ENCODE results near the gene ZMIZ2.
"Not testable (repeated sequence)": the region's sequence is repeated elsewhere in the genome, so short reads cannot be mapped to it uniquely, and the experiment has no call there.

The ZMIZ2 gene

DNA sequence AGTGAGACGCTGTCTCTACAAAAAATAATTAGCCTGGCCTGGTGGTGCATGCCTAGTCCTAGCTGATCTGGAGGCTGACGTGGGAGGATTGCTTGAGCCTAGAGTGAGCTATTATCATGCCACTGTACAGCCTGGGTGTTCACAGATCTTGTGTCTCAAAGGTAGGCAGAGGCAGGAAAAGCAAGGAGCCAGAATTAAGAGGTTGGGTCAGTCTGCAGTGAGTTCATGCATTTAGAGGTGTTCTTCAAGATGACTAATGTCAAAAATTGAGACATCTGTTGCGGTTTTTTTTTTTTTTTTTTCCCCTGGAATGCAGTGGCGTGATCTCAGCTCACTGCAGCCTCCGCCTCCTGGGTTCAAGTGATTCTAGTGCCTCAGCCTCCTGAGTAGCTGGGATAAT is 53.2 kb downstream of the ZMIZ2 start:
- no peak for DNase-seq

DNA sequence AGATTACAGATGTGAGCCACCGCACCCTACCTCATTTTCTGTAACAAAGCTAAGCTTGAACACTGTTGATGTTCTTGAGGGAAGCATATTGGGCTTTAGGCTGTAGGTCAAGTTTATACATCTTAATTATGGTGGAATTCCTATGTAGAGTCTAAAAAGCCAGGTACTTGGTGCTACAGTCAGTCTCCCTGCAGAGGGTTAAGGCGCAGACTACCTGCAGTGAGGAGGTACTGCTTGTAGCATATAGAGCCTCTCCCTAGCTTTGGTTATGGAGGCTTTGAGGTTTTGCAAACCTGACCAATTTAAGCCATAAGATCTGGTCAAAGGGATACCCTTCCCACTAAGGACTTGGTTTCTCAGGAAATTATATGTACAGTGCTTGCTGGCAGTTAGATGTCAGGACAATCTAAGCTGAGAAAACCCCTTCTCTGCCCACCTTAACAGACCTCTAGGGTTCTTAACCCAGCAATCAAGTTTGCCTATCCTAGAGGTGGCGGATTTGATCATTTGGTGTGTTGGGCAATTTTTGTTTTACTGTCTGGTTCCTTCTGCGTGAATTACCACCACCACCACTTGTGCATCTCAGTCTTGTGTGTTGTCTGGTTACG is 53.9 kb downstream of the ZMIZ2 start:
- DNase-seq, result no peak

DNA sequence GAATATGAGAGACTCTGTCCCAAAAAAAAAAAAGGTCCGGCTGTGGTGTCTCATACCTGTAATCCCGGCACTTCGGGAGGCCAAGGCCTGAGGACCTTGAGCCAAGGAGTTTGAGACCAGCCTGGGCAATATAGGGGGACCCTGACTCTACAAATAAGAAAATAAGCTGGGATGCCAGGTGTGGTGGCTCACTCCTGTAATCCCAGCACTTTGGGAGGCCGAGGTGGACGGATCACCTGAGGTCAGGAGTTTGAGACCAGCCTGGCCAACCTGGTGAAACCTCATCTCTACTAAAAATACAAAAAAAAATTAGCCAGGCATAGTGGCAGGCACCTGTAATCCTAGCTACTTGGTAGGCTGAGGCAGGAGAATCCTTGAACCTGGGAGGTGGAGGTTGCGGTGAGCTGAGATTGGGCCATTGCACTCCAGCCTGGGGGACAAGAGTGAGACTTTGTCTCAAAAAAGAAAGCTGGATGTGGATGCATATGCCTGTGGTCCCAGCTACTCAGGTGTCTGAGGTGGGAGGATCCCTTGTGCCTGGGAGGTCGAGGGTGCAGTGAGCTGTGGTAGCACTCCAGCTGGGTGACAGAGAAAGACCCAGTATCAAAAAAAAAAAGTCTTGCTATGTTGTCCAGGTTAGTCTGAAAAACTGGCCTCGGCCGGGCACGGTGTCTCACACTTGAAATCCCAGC is 55.3 kb downstream of the ZMIZ2 start:
- not testable (repeated sequence) for DNase-seq

DNA sequence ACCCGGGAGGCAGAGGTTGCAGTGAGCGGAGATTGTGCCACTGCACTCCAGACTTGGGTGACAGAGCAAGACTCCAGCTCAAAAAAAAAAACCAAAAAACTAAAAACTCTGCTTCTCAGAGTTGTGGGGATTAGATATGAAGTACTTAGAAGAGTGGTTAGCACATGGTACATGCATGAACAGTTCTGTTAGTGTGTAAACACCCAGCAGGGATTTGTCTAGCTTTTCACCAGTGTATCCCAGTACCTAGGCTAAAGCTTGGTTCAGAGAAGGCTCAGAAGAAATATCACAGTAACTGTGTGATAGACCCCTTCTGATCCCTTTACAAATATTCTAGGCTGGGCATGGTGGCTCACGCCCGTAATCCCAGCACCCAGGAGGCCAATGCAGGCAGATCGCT is 57.3 kb downstream of the ZMIZ2 start:
- no peak for DNase-seq

DNA sequence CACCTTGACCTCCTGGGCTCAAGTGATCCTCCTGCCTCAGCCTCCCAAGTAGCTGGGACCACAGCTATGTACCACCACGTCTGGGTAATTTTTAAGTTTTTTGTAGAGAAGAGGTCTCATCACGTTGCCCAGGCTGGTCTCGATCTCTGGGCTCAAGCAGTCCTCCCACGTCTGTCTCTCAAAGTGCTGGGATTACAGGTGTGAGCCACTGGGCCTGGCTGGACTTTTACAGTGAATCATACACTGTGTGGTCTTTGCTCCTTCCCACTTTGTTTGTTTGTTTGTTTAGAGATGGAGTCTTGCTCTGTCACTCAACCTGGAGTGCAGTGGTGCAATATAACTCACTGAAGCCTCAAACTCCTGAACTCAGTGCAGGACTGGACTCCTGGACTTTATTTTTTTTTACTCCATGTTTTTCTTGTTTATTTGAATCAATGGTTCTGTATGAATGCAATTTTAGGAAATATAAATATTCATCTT is 60.3 kb downstream of the ZMIZ2 start:
- DNase-seq, result no peak

DNA sequence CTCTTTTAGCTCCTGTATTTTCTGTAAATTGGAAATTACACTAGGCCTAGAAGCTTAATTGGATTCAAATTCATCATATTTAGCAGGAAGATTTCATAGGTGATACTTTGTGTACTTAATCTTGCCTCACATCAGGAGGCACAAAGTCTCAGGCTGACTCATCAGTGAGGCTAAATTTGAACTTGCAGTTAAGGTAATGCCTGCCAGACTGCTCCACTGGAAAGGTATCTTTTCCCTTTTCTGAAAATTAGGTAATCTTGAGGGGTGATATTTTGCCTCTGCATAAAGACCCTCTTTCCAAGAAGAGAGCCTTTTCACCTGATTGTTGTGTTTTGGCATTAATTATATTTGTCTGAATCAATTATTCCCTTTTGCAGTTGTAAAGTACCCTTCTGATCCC is 62.4 kb downstream of the ZMIZ2 start:
- no peak for DNase-seq

DNA sequence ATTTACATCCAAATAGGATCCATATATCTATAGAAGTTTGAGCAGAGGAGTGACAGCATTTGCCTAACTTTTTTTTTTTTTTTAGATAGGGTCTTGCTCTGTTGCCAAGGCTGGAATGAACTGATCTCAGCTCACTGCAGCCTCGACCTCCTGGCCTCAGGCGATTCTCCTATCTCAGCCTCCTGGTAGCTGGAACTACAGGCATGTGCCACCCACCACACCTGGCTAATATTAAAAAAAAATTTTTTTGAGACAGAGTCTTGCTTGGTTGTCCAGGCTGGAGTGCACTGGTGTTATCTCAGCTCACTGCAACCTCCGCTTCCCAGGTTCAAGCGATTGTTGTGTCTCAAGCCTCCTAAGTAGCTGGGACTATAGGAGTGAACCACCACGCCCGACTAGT is 62.9 kb downstream of the ZMIZ2 start:
- DNase-seq, result no peak

DNA sequence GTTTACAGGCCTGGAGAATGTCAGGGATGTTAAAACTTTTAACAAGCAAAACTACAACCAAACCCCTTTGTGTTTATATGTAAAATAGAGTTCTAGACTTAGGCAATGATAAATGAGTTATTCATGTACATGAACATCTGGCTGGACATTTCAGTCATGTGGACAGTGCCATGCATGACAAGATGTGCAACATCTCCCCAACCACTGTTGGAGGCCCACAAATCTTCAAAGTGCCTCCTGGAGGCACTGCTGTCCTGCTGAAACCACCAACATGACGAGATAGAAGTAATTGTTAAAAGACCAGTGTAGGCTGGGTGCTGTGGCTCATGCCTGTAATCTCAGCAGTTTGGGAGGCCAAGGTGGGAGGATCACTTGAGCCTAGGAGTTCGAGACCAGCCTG is 66.3 kb downstream of the ZMIZ2 start:
- no peak for DNase-seq

DNA sequence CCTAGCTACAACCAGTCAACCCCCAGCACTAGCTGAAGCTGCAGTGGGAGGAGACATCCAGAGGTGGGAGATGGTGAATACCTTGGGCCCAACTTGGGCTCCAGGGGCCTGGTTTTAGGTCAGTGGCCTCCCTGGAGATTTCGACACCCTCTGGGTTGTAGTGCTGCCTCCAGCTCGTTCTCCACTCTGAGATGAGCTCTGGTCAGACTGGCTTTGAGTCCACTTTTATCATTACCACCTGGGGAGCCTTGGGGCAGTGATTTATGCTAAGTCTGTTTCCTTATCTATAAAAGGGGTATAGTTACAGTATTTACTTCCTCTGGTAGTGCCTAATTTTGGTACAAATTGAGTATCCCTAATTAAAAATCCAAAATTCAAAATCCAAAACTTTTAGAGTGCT is 70.6 kb downstream of the ZMIZ2 start:
- DNase-seq, result no peak

Measured in anterior cingulate cortex (tissue), 58 donors.